PC-9 (cell line): ENCODE results near the gene SLC27A4. TPM values are rescaled to one million over a fixed set of nuclear protein-coding genes. Genes with fewer than 3 reads are reported as not detected.

Experiments used
- BruUV-seq: library from RNA; stranded (reverse); fragments of 400-500 nt; replicated peaks from 2 replicates; lab custom pipeline; 2021; lab: Mats Ljungman, UMichigan
- CTCF ChIA-PET: fragments of 300-600 bp; sonication (Branson Sonifier 250); formaldehyde crosslinking; loops from one replicate; lab custom pipeline; 2022; ENCODE audit warnings: antibody characterized with exemption; lab: Charles Lee
- POLR2A ChIA-PET: fragments of 300-600 bp; sonication (Branson Sonifier 250); formaldehyde crosslinking; loops from one replicate; lab custom pipeline; 2022; ENCODE audit warnings: antibody characterized with exemption; ENCODE audit not compliant: unreplicated experiment; lab: Charles Lee
- DNase-seq, 2 experiments: peaks; one replicate each; pipeline versions ENCODE4 v3.0.0 to v3.0.0-alpha.2; 2015 to 2022; ENCODE audit warnings: mixed read lengths in 1 of 2
- H2AFZ ChIP-seq: fragments of 200-600 bp; sonication (generic); 2 replicates; pipeline ENCODE4 v1.8.1; 2017; ENCODE audit warnings: antibody characterized with exemption
- H3F3A ChIP-seq: fragments of 200-600 bp; sonication (generic); 2 replicates; pipeline ENCODE4 v1.8.1; 2017; ENCODE audit warnings: antibody characterized with exemption, mild to moderate bottlenecking, low read depth; ENCODE audit not compliant: insufficient read depth
- H3K27ac ChIP-seq: fragments of 200-600 bp; sonication (generic); 2 replicates; pipeline ENCODE4 v1.6.1; 2016; ENCODE audit warnings: mixed run types
- H3K27me3 ChIP-seq: fragments of 200-600 bp; sonication (generic); 2 replicates; pipeline ENCODE4 v1.6.1; 2016; ENCODE audit warnings: low read depth, mixed run types; ENCODE audit not compliant: insufficient read depth
- H3K36me3 ChIP-seq: fragments of 200-600 bp; sonication (generic); 2 replicates; pipeline ENCODE4 v1.6.1; 2016; ENCODE audit warnings: low read depth, mixed run types
- H3K4me1 ChIP-seq: fragments of 200-600 bp; sonication (generic); replicated peaks from 2 replicates; pipeline ENCODE4 v1.6.1; 2016; ENCODE audit warnings: mixed run types; ENCODE audit not compliant: insufficient read depth
- H3K4me2 ChIP-seq: fragments of 200-600 bp; sonication (generic); 2 replicates; pipeline ENCODE4 v1.6.1; 2017; ENCODE audit warnings: mixed run types
- H3K4me3 ChIP-seq: fragments of 200-600 bp; sonication (generic); 2 replicates; pipeline ENCODE4 v1.6.1; 2016; ENCODE audit warnings: mixed run types
- H3K79me2 ChIP-seq: fragments of 200-600 bp; sonication (generic); 2 replicates; pipeline ENCODE4 v1.6.1; 2017; ENCODE audit warnings: low read depth, mixed run types
- H3K9me2 ChIP-seq: fragments of 200-600 bp; sonication (generic); 2 replicates; pipeline ENCODE4 v1.8.1; 2017; ENCODE audit warnings: mild to moderate bottlenecking; ENCODE audit not compliant: insufficient read depth
- H3K9me3 ChIP-seq: fragments of 200-600 bp; sonication (generic); 2 replicates; pipeline ENCODE4 v1.8.1; 2016; ENCODE audit warnings: low read depth; ENCODE audit not compliant: insufficient read depth
- H4K20me1 ChIP-seq: fragments of 200-600 bp; sonication (generic); 2 replicates; pipeline ENCODE4 v1.8.1; 2017; ENCODE audit not compliant: insufficient read depth
- CTCF ChIP-seq: fragments of 200-600 bp; sonication (generic); conservative IDR thresholded peaks from 2 replicates; pipeline ENCODE4 v1.6.1; 2017; ENCODE audit warnings: mixed run types, antibody characterized with exemption, mild to moderate bottlenecking, moderate library complexity
- EZH2 ChIP-seq: fragments of 200-600 bp; sonication (generic); IDR thresholded peaks from 2 replicates; pipeline ENCODE4 v1.8.0; 2017; ENCODE audit warnings: antibody characterized with exemption, low read depth
- intact Hi-C: fragments of 100-400 bp; cut with micrococcal nuclease; formaldehyde crosslinking; loops from one replicate; pipeline ENCODE4 v1.10.0; 2022; ENCODE audit not compliant: unreplicated experiment
- total RNA-seq: library from RNA; stranded (reverse); gene quantifications from 2 replicates; pipeline ENCODE4 v1.2.3, GENCODE V29; 2021

Gene SLC27A4
- total RNA-seq, 1 experiment from 2014 or later: 30.4 TPM

GRCh38 chr9:128310461-128310860, 29.9 kb upstream of the SLC27A4 start:
- no peaks in the 10 kb centered on the region for H4K20me1 ChIP-seq
- H3K4me2 ChIP-seq: no peak overlapping the region
- peaks cover 32% of the 10 kb centered on the region for H3K4me1 ChIP-seq
- ChIA-PET POLR2A (interaction anchor here (0.5 kb wide), 1 partner anchor 61 kb away, joined by 7 read pairs; the partner anchor contains the start of gene URM1), CTCF (no interaction called here)
- peaks cover 21% of the 10 kb centered on the region for H3K36me3 ChIP-seq
- TF ChIP-seq EZH2 (no peak), CTCF (no peak)
- no TSS peak for BruUV-seq
- intact Hi-C loops: no loop called here
- no peak overlapping the region for H2AFZ ChIP-seq
- no peak overlapping the region for H3K27ac ChIP-seq
- H3K9me3 ChIP-seq: no peaks in the 10 kb centered on the region
- no peaks in the 10 kb centered on the region for H3K79me2 ChIP-seq
- peaks cover 50% of the 10 kb centered on the region for H3F3A ChIP-seq
- no peaks in the 10 kb centered on the region for H3K9me2 ChIP-seq
- DNase-seq: no peak
- H3K27me3 ChIP-seq: no peaks in the 10 kb centered on the region
- no peak overlapping the region for H3K4me3 ChIP-seq

GRCh38 chr9:128314697-128315096, 25.6 kb upstream of the SLC27A4 start:
- Histone ChIP-seq H3K36me3 (peaks cover 17% of the 10 kb centered on the region), H3K27ac (no peak overlapping the region), H3K4me2 (no peak overlapping the region), H3K27me3 (no peaks in the 10 kb centered on the region), H3K79me2 (no peaks in the 10 kb centered on the region), H2AFZ (no peak overlapping the region), H3K4me3 (no peak overlapping the region), H3K4me1 (no peaks in the 10 kb centered on the region), H3K9me3 (no peaks in the 10 kb centered on the region), H3F3A (peaks cover 8% of the 10 kb centered on the region; the same call in 1 of the 2 replicates), H4K20me1 (no peaks in the 10 kb centered on the region), H3K9me2 (no peaks in the 10 kb centered on the region)
- intact Hi-C loops: no loop called here
- CTCF ChIA-PET: no interaction called here
- POLR2A ChIA-PET: no interaction called here
- no TSS peak for BruUV-seq
- TF ChIP-seq CTCF (no peak), EZH2 (no peak)
- no peak for DNase-seq

- Histone ChIP-seq H3K9me2 (no peaks in the 10 kb centered on the region), H2AFZ (no peak overlapping the region), H3K79me2 (peaks cover 14% of the 10 kb centered on the region), H3K4me2 (no peak overlapping the region), H4K20me1 (no peaks in the 10 kb centered on the region), H3K27me3 (no peaks in the 10 kb centered on the region), H3K9me3 (no peaks in the 10 kb centered on the region), H3F3A (no peaks in the 10 kb centered on the region; the same call in 1 of the 2 replicates), H3K27ac (no peak overlapping the region), H3K4me3 (no peak overlapping the region), H3K36me3 (peaks cover 17% of the 10 kb centered on the region), H3K4me1 (peaks cover 5% of the 10 kb centered on the region)
- ChIA-PET CTCF (no interaction called here), POLR2A (no interaction called here)
- intact Hi-C loops: no loop called here
- TF ChIP-seq CTCF (no peak), EZH2 (no peak)
- DNase-seq: no peak
- no TSS peak for BruUV-seq
These were observed 23.9 kb upstream of the SLC27A4 start for GRCh38 chr9:128316421-128316820.
